Peyer's patch (tissue), 4 donors: ENCODE data around the gene CD93. TPM values are rescaled to one million over a fixed set of nuclear protein-coding genes. Genes with fewer than 3 reads are reported as not detected.

Experiments
- DNase-seq, 3 donors: peaks; one replicate each; pipeline ENCODE4 v3.0.0-alpha.2; 2017 to 2019
- H3K27ac ChIP-seq, 4 donors: fragments of 200-600 bp; sonication (generic); one replicate each; pipeline ENCODE4 v1.5.1; 2016 to 2019
- H3K27me3 ChIP-seq, 2 donors: fragments of 200-600 bp; sonication (generic); one replicate each; pipeline ENCODE4 v1.5.1; 2019
- H3K36me3 ChIP-seq, 3 donors: fragments of 200-600 bp; sonication (generic); one replicate each; pipeline ENCODE4 v1.5.1; 2016 to 2019
- H3K4me1 ChIP-seq, 4 donors: fragments of 200-600 bp; sonication (generic); one replicate each; pipeline ENCODE4 v1.5.1; 2016 to 2019
- H3K4me3 ChIP-seq, 4 donors: fragments of 200-600 bp; sonication (generic); 1 replicate in 3 of 4; 2 replicates in 1 of 4; pipeline ENCODE4 v1.5.1; 2016 to 2019; ENCODE audit warnings: mild to moderate bottlenecking in 1 of 4
- H3K9me3 ChIP-seq, 4 donors: fragments of 200-600 bp; sonication (generic); one replicate each; pipeline ENCODE4 v1.5.1; 2016 to 2019; ENCODE audit warnings: mild to moderate bottlenecking in 1 of 4
- POLR2A ChIP-seq, 2 donors: fragments of 450-650 bp; IDR thresholded peaks; one replicate each; pipeline ENCODE4 v1.5.1; 2017; ENCODE audit warnings: antibody characterized with exemption in 2 of 2, mild to moderate bottlenecking in 2 of 2, moderate library complexity in 2 of 2
- total RNA-seq, 4 donors: library from RNA; depleted of rRNA; stranded (reverse); fragments of >200 nt; gene quantifications; one replicate each; pipeline ENCODE4 v1.1.0, GENCODE V29; 2016
- TF ChIP-seq, protein P1 (sequence below), 6 experiments: fragments of 450-650 bp in 4 of 6; fragments of 200-600 bp in 2 of 6; sonication (generic) in 1 of 6; IDR thresholded peaks; one replicate each; pipeline ENCODE4 v1.5.1; 2017 to 2019; ENCODE audit warnings: antibody characterized with exemption in 6 of 6, mild to moderate bottlenecking in 3 of 6, moderate library complexity in 1 of 6

CD93 gene
- total RNA-seq, 4 donors from 2014 or later = 3.7 to 16.5 (median 9.7) TPM

DNA sequence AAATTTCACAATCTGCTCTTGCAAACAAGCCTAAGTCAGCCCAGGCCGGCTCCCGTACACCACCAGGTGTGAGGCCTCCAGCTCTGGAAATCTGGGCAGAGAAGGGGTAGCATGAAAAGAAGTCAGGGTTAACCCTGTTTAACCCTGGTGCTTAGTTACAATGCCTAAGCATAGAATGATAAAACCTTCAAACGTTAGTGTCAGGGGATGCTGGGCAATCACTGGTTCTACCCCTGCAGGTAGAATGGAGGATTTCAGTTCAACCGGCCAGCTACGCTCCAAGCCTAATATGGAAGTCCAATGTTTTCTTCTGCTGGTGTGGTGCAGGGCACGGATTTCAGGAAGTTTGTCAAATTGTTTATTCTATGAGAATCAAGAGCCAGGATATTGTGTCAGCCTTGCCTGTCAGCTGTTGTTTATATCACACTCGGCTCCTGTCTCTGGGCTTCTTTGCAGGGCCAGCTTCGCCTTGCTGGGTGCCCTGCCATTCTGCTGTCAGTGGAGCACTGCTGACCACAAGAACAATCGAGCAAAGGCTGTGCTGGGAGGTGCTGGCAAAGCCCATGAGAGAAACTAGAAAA lies 20.2 kb upstream of the CD93 start:
- Histone ChIP-seq H3K27me3 (no peaks in the 10 kb centered on the region), H3K9me3 (no peaks in the 10 kb centered on the region), H3K4me1 (peaks cover 0 to 20% (median 0%) of the 10 kb centered on the region in 4 donors), H3K36me3 (no peaks in the 10 kb centered on the region), H3K4me3 (no peak overlapping the region), H3K27ac (peak overlapping the region in 3 of 4 donors; percentile 38 to 45 (median 39))
- no peak for DNase-seq
- no peak for TF ChIP-seq POLR2A (IDR thresholded peaks at IDR 0.05)
- TF ChIP-seq, protein P1, sequence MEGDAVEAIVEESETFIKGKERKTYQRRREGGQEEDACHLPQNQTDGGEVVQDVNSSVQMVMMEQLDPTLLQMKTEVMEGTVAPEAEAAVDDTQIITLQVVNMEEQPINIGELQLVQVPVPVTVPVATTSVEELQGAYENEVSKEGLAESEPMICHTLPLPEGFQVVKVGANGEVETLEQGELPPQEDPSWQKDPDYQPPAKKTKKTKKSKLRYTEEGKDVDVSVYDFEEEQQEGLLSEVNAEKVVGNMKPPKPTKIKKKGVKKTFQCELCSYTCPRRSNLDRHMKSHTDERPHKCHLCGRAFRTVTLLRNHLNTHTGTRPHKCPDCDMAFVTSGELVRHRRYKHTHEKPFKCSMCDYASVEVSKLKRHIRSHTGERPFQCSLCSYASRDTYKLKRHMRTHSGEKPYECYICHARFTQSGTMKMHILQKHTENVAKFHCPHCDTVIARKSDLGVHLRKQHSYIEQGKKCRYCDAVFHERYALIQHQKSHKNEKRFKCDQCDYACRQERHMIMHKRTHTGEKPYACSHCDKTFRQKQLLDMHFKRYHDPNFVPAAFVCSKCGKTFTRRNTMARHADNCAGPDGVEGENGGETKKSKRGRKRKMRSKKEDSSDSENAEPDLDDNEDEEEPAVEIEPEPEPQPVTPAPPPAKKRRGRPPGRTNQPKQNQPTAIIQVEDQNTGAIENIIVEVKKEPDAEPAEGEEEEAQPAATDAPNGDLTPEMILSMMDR (IDR thresholded peaks at IDR 0.05) = peak in 3 of 6 experiments; percentile 25 to 26 (median 25)

DNA sequence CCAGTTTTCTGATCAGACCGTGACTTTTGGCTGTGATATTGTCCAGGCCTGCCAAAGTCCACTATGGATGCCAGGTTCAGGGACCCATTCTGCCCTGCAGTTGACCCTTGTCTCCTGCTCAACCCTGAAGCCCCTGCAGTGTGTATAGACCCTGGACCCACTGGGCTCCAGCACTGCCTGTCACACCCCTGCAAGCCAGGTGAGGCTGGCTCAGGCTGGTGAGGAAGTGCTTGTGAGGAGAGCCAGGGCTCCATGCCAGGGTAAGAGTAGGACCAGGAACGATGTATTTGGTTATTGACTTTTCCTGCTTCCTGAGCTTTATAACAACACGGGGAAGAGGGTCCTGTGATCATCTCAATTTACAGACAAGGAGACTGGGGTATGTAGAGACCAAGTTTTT lies 19.1 kb upstream of the CD93 start:
- peaks cover 0 to 20% (median 0%) of the 10 kb centered on the region in 4 donors for H3K4me1 ChIP-seq
- H3K9me3 ChIP-seq = no peaks in the 10 kb centered on the region
- H3K27ac ChIP-seq = no peak overlapping the region
- TF ChIP-seq, protein P1 (IDR thresholded peaks at IDR 0.05) = no peak
- no peak for TF ChIP-seq POLR2A (IDR thresholded peaks at IDR 0.05)
- DNase-seq = no peak
- H3K4me3 ChIP-seq = no peak overlapping the region
- no peaks in the 10 kb centered on the region for H3K36me3 ChIP-seq
- no peaks in the 10 kb centered on the region for H3K27me3 ChIP-seq

DNA sequence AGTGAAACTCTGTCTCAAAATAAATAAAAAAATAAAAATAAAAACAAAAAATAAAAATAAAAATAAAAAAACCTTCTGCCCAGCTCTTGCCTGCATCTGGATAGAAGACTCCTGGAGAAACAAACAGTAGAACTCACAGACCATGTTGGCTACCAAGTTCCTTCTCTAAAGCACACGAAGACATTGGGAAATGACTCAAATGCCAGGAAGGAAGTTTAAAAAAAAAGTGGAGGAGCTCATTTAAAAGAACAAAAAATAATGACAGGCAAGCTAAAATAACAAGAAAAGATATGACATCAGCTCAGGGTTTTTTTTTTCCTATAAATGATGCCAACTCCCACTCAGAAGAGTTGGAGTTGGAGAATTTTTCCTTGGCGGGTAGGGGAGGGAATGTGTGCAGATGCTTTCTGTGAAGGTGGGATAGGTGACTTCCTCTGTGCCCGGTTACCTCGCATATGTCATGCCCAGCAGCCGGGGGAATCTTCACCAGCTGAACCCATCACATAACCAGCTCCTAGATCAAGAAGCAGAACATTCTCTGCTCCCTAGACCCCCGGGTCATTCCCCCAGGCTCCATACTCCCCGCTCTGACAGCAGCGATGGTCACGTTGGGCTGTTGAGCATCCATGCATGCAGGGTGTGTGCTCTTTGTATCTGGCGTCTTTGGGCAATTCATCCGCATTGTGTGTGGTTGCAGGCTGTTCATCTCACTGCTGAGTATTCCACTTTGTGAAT lies 17.3 kb upstream of the CD93 start:
- Histone ChIP-seq H3K27me3 (no peaks in the 10 kb centered on the region), H3K4me3 (no peak overlapping the region), H3K9me3 (no peaks in the 10 kb centered on the region), H3K4me1 (peaks cover 0 to 20% (median 0%) of the 10 kb centered on the region in 4 donors), H3K36me3 (no peaks in the 10 kb centered on the region), H3K27ac (peak overlapping the region in 1 of 4 donors; percentile 59)
- DNase-seq = no peak
- no peak for TF ChIP-seq POLR2A (IDR thresholded peaks at IDR 0.05)
- TF ChIP-seq, protein P1 (IDR thresholded peaks at IDR 0.05) = no peak

DNA sequence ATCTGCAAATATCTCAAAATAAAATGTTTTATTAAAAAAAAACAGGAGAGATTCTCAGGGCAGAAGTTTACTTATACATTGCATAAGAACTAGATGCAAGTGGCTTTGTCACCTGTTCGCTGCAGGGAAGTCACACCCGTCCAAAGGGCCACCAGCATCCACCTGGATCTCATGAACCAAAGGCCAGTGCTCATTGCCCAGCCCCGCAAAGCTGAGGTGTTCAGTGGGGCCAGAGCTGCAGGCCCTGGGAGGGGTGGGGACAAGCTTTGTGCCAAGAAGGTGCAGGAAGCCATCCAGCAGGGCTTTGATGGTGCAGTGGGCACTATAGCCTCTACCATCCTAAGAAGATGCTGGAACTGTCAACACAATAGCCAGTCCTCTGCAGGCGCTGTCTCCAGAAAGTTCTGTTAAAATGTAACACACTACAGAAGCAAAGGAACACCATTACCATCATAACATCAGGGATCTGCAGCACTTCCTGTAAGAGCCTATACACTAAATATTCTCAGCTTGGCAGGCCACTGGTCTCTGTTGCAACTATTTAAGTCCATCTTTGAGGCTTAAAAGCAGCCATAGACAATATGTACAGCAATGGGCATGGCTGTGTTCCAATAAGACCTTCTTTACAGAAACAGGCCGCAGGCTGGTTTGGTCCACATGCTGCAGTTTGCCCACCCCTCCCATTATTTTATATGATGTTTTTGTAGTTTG lies 15.7 kb upstream of the CD93 start:
- DNase-seq = no peak
- TF ChIP-seq, protein P1 (IDR thresholded peaks at IDR 0.05) = no peak
- no peak for TF ChIP-seq POLR2A (IDR thresholded peaks at IDR 0.05)
- H3K27ac ChIP-seq = no peak overlapping the region

DNA sequence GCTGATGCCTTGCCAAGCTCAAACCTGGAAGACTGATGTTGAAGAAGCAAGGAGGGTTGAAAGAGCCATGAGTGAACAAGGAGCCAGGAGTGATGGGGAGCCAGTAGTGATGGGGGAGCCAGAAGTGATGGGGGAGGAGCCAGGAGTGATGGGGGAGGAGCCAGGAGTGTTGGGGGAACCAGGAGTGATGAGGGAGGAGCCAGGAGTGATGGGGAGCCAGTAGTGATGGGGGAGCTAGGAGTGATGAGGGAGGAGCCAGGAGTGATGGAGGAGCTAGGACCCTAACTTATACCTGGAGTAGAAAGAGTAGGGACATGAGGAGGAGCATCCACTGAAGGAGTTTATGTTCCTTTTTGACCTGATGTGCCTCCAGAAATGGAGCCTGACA lies 14.6 kb upstream of the CD93 start:
- no peaks in the 10 kb centered on the region for H3K36me3 ChIP-seq
- no peaks in the 10 kb centered on the region for H3K27me3 ChIP-seq
- no peaks in the 10 kb centered on the region for H3K9me3 ChIP-seq
- H3K27ac ChIP-seq = no peak overlapping the region
- no peak overlapping the region for H3K4me3 ChIP-seq
- peaks cover 0 to 4% (median 0%) of the 10 kb centered on the region in 4 donors for H3K4me1 ChIP-seq
- DNase-seq = no peak
- TF ChIP-seq, protein P1 (IDR thresholded peaks at IDR 0.05) = no peak
- TF ChIP-seq POLR2A (IDR thresholded peaks at IDR 0.05) = no peak

More for the DNA sequence above, 15.7 kb upstream of the CD93 start:
- H3K4me3 ChIP-seq = no peak overlapping the region
- no peaks in the 10 kb centered on the region for H3K36me3 ChIP-seq
- no peaks in the 10 kb centered on the region for H3K27me3 ChIP-seq
- H3K4me1 ChIP-seq = peaks cover 0 to 13% (median 0%) of the 10 kb centered on the region in 4 donors
- no peaks in the 10 kb centered on the region for H3K9me3 ChIP-seq
